Suprapubic skin (tissue), 4 donors: Measurements from ENCODE around the gene EDN1. TPM values are rescaled to one million over a fixed set of nuclear protein-coding genes. Genes with fewer than 3 reads are reported as not detected.

Source experiments
- DNase-seq, 2 donors: peaks; one replicate each; pipeline ENCODE4 v3.0.0-alpha.2; 2019; ENCODE audit warnings: low spot score in 2 of 2
- H3K27ac ChIP-seq: fragments of 200-600 bp; sonication (generic); one replicate; pipeline ENCODE4 v1.5.1; 2019
- H3K27me3 ChIP-seq: fragments of 200-600 bp; sonication (generic); one replicate; pipeline ENCODE4 v1.5.1; 2019
- H3K36me3 ChIP-seq: fragments of 200-600 bp; sonication (generic); one replicate; pipeline ENCODE4 v1.5.1; 2019
- H3K4me1 ChIP-seq: fragments of 200-600 bp; sonication (generic); one replicate; pipeline ENCODE4 v1.5.1; 2019
- H3K4me3 ChIP-seq: fragments of 200-600 bp; sonication (generic); one replicate; pipeline ENCODE4 v1.5.1; 2019; ENCODE audit warnings: mild to moderate bottlenecking
- H3K9me3 ChIP-seq: fragments of 200-600 bp; sonication (generic); one replicate; pipeline ENCODE4 v1.5.1; 2019
- EP300 ChIP-seq: sonication (generic); formaldehyde crosslinking; IDR thresholded peaks from one replicate; pipeline ENCODE4 v1.6.1; 2017; ENCODE audit warnings: antibody characterized with exemption
- POLR2A ChIP-seq, 2 donors: fragments of 450-650 bp; IDR thresholded peaks; one replicate each; pipeline ENCODE4 v1.6.1; 2017; ENCODE audit warnings: antibody characterized with exemption in 2 of 2, mild to moderate bottlenecking in 2 of 2, moderate library complexity in 2 of 2
- POLR2AphosphoS5 ChIP-seq, 3 donors: sonication (generic); formaldehyde crosslinking; IDR thresholded peaks; one replicate each; pipeline ENCODE4 v1.6.1; 2017; ENCODE audit warnings: antibody characterized with exemption in 3 of 3
- WGBS: methylation state at CpG from one replicate; pipeline ENCODE4 v1.1.5; 2018; 5-methylcytosine and 5-hydroxymethylcytosine counted together
- total RNA-seq, 4 donors: library from RNA; depleted of rRNA; stranded (reverse); fragments of >200 nt; gene quantifications; one replicate each; pipeline ENCODE4 v1.1.0, GENCODE V29; 2016
- TF ChIP-seq, protein P1 (sequence below), 2 donors: fragments of 200-600 bp in 1 of 2; fragments of 450-650 bp in 1 of 2; sonication (generic) in 1 of 2; IDR thresholded peaks; one replicate each; pipeline ENCODE4 v1.5.1; 2016 to 2019; ENCODE audit warnings: antibody characterized with exemption in 2 of 2, mild to moderate bottlenecking in 1 of 2, moderate library complexity in 1 of 2

The EDN1 gene
- total RNA-seq, result 10 to 100 TPM; 18.7 to 23.3 (median 20.7) TPM

DNA sequence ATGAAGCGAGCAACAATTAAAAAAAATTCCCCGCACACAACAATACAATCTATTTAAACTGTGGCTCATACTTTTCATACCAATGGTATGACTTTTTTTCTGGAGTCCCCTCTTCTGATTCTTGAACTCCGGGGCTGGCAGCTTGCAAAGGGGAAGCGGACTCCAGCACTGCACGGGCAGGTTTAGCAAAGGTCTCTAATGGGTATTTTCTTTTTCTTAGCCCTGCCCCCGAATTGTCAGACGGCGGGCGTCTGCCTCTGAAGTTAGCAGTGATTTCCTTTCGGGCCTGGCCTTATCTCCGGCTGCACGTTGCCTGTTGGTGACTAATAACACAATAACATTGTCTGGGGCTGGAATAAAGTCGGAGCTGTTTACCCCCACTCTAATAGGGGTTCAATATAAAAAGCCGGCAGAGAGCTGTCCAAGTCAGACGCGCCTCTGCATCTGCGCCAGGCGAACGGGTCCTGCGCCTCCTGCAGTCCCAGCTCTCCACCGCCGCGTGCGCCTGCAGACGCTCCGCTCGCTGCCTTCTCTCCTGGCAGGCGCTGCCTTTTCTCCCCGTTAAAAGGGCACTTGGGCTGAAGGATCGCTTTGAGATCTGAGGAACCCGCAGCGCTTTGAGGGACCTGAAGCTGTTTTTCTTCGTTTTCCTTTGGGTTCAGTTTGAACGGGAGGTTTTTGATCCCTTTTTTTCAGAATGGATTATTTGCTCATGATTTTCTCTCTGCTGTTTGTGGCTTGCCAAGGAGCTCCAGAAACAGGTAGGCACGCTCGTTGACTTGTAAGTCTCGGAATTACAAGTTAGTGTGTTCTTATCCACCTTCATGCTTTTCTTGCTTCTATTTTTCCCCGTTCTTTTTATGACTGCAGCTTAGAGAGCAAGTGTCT, at the start of gene EDN1:
Gene EDN1, plus strand, starts transcription at position 429 of the 888 bp plus-strand sequence. Its CDS starts 269 bp downstream, at position 698.
- Histone ChIP-seq H3K36me3 (no peaks in the 10 kb centered on the region), H3K9me3 (no peaks in the 10 kb centered on the region), H3K4me1 (peaks cover 68% of the 10 kb centered on the region), H3K27me3 (no peaks in the 10 kb centered on the region), H3K27ac (peak within 1 kb of the TSS; percentile 84), H3K4me3 (peak within 1 kb of the TSS; percentile 55)
- under 1% methylated on average over 38 of the region's 38 CpGs for WGBS
- no peak for TF ChIP-seq POLR2A (IDR thresholded peaks at IDR 0.05)
- peak in 1 of 3 donors; percentile 38 for TF ChIP-seq POLR2AphosphoS5 (IDR thresholded peaks at IDR 0.05)
- TF ChIP-seq EP300, result no peak
- TF ChIP-seq, protein P1, sequence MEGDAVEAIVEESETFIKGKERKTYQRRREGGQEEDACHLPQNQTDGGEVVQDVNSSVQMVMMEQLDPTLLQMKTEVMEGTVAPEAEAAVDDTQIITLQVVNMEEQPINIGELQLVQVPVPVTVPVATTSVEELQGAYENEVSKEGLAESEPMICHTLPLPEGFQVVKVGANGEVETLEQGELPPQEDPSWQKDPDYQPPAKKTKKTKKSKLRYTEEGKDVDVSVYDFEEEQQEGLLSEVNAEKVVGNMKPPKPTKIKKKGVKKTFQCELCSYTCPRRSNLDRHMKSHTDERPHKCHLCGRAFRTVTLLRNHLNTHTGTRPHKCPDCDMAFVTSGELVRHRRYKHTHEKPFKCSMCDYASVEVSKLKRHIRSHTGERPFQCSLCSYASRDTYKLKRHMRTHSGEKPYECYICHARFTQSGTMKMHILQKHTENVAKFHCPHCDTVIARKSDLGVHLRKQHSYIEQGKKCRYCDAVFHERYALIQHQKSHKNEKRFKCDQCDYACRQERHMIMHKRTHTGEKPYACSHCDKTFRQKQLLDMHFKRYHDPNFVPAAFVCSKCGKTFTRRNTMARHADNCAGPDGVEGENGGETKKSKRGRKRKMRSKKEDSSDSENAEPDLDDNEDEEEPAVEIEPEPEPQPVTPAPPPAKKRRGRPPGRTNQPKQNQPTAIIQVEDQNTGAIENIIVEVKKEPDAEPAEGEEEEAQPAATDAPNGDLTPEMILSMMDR (IDR thresholded peaks at IDR 0.05), result peak in 1 of 2 donors; percentile 49
- DNase-seq, result peak; percentile 84 to 85

DNA sequence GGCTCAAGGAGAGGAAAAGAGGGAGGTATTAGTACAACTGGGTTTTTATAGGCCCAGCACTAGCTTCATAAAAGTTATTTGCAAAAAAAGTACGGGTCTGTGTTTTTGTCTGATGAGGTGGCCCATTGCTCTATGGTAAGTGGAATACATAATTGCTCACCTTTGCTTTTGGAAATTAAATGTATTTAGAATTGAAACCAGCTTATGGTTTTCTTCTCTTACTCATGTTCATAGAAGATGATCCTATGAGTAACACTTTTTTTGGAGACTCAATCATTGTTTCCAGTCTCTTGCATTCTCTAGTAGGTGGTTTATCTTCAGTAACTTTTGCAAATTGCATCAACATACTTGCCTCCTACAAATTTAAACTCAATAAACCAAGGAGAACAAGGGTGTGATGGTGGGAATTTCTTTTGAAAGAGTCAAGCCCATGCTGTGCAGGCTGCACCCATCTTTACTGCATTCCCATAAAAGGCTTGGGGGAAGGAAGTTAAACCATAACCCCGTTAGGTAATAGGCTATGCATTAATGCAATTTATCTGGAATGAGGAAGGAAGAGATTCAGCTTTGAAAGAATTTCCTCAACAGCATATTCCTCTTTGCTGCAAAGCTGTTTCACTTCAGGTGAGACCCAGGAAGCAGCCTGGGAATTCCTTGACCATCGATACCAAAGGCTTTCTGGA, 48.5 kb upstream of the EDN1 start:
- no peak for DNase-seq
- Histone ChIP-seq H3K4me3 (no peak overlapping the region), H3K36me3 (no peaks in the 10 kb centered on the region), H3K4me1 (peaks cover 8% of the 10 kb centered on the region), H3K27me3 (no peaks in the 10 kb centered on the region), H3K9me3 (no peaks in the 10 kb centered on the region), H3K27ac (no peak overlapping the region)
- 83% methylated on average over 3 of the region's 3 CpGs for WGBS
- TF ChIP-seq, protein P1 (IDR thresholded peaks at IDR 0.05), result no peak
- TF ChIP-seq POLR2A (IDR thresholded peaks at IDR 0.05) (no peak), EP300 (no peak), POLR2AphosphoS5 (IDR thresholded peaks at IDR 0.05) (no peak)

DNA sequence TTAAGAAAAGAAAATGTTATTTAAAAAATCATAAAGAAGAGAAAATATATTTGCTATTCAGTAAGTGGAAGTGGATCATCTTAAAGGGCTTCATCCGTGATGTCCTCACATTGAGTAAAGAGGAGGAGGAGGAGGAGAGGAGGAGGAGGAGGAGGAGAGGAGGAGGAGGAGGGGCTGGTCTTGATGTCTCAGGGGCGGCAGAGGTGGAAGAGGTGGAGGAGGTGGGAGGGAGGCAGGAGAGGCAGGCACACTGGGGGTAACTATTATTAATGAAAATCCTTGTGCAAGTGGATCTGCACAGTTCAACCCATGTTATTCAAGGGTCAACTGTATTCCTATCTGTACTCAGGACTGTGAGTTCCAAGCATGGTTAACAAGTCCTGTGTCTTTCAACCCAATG, 47.0 kb upstream of the EDN1 start:
- Histone ChIP-seq H3K36me3 (no peaks in the 10 kb centered on the region), H3K27ac (no peak overlapping the region), H3K9me3 (no peaks in the 10 kb centered on the region), H3K4me3 (no peak overlapping the region), H3K4me1 (peaks cover 11% of the 10 kb centered on the region), H3K27me3 (no peaks in the 10 kb centered on the region)
- no peak for DNase-seq
- 93% methylated on average over 2 of the region's 2 CpGs for WGBS
- TF ChIP-seq EP300 (no peak), POLR2A (IDR thresholded peaks at IDR 0.05) (no peak), POLR2AphosphoS5 (IDR thresholded peaks at IDR 0.05) (no peak)
- TF ChIP-seq, protein P1 (IDR thresholded peaks at IDR 0.05), result no peak

DNA sequence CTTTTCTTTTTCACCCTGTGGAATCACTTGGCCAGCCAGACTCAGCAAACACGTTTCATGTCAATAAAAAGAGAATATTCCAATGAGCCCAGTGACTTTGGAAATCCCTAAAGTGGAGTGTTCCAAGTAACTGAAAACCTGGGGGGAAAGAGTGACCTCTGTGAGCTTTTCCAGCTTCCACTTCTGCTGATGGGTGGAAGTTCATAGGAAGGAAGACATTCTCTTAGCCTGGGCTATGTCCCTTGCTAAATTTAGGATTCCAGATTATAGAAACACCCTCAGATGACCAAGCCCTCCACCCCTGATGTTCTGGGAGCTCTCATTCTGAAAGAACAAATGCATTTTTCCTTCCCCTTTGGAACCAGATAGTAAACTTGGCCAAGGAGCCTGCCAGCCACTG, 44.8 kb upstream of the EDN1 start:
- 52% methylated on average over 1 of the region's 1 CpG for WGBS

More for the DNA sequence above, 44.8 kb upstream of the EDN1 start:
- no peaks in the 10 kb centered on the region for H3K27me3 ChIP-seq
- H3K4me1 ChIP-seq, result peaks cover 11% of the 10 kb centered on the region
- no peak overlapping the region for H3K27ac ChIP-seq
- no peak for DNase-seq
- H3K9me3 ChIP-seq, result no peaks in the 10 kb centered on the region
- no peak overlapping the region for H3K4me3 ChIP-seq
- TF ChIP-seq POLR2A (IDR thresholded peaks at IDR 0.05) (no peak), EP300 (no peak), POLR2AphosphoS5 (IDR thresholded peaks at IDR 0.05) (no peak)
- TF ChIP-seq, protein P1 (IDR thresholded peaks at IDR 0.05), result no peak
- H3K36me3 ChIP-seq, result no peaks in the 10 kb centered on the region
